Measurements from ENCODE around the gene HS1BP3.

The HS1BP3 gene

GRCh38 chr2:20663196-20664070, 12.5 kb upstream of the HS1BP3 start:
- no peak for DNase-seq (ENCODE audit: low spot score)

DNA sequence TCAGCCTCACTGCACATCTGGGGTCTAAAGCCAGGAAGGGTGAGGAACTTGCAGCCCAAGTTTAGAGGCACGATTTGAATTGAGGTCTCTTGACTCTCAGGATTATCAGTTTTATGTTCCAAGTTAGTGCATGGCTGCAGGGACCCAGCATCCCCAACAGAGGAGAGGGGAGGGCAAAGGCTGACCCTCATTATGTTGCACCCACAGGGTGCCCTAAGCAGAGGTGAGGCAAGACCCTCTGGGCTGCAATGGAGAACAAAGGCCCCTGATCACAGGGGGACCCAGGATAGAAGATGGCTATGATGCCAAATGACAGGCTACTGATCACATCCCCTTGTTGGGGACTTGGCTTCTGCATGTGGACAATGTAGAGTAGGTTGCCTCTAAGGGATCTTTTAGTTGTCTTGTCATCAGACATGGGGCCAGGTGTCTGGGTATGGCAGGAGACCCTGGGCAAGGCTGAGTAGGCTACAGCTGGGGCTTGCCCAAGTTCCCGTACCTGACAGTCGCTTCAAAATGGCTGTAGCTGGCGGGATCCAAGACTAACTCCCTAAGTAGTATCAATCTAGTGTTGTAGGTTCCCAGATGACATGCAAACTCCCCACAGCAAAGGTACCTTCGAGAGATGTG, 11.5 kb upstream of the HS1BP3 start:
- no peak for DNase-seq (ENCODE audit: low spot score)

DNA sequence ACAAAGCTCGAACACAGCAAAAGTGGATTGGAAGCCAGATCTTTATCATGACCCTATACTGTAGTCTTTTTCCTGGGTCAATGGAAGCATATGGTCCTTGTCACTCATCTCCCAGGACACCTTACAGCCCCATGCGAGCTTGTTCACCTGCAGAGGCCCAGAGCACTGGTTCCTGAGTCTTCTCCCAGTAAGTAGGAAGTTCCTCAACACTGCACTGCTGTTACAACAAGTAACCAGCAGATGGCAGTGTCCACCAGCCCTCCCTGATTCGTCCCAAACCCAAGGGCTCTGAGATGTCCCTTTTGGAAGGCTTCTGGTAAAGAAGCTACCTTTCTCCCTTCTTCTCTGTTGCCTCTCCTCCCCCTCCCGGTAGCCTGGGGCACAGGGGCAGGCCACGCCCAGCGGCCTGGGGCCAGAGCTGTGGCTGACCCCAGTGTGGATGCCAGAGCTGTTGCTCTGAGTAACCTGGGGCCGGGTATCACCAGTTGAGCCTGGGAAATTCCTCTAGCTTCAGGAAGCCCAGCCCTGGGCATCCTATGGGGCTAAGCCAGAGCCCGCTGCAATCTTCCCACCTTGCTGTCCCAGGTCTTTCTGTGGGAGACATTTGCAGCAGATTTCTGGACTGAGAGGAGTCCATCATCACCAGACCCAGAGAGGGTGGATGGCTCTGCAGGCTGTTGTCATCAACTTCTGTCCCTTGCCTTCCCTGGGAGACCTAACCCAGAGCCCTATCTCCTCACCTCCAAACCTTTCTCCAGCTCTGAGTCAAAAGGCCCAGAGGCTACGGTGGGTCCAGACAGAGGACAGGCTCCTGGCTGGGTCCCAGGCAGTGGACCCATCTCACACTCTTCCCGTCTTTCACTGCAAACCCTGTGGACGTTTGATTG, 10.8 kb upstream of the HS1BP3 start:
- peak; percentile 88 for DNase-seq (ENCODE audit: low spot score)

GRCh38 chr2:20660506-20661420, 9.9 kb upstream of the HS1BP3 start:
- no peak for DNase-seq (ENCODE audit: low spot score)

- DNase-seq (ENCODE audit: low spot score): no peak
Measured at GRCh38 chr2:20657522-20658235, 6.8 kb upstream of the HS1BP3 start.

GRCh38 chr2:20656561-20656960, 5.7 kb upstream of the HS1BP3 start:
- no peak for DNase-seq (ENCODE audit: low spot score)

GRCh38 chr2:20654535-20654813, 3.6 kb upstream of the HS1BP3 start:
- no peak for DNase-seq (ENCODE audit: low spot score)

GRCh38 chr2:20653695-20654534, 3.0 kb upstream of the HS1BP3 start:
- no peak for DNase-seq (ENCODE audit: low spot score)

DNA sequence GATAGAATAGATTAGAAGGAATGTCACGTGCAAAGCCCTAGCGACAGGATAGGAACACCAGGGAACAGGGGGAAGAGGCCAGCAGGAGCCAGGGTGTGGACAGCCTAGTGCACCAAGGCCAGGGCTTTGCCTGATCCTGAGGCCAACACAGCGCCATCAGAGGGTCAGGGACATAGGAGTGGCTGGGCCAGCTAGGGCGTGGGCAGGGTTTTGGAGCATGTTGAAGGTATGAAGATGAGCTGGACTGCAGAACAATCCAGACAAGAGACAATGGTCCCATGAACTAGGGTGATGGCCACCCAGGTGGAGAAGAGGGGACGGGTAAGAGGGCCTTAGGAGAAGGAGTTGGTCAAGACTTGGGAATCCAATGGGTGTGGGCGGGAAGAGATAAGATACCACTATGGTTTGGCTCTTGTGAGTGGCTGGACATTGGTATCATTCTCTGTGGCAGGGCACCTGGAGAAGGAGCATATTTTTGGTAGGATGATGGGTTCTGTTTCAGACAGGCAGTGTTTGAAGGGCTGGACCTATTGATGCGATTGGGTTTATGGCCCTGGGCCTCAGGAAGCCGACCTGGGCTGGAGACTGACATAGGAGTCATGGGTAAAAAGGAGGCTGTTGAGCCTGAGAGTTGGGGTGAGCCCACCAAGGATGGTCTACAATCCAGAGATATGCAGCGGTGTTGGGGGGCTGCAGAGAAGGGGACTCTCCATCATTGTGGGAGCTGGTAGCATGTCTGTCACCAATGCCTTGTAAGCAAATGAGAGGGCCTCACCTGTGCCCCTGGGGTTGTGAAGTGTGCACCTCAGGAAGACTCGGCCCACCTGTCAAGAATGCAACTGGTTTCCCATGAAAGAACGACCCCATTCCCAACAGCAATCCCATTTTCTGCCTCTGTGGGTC, 2.0 kb upstream of the HS1BP3 start:
- no peak for DNase-seq (ENCODE audit: low spot score)

DNA sequence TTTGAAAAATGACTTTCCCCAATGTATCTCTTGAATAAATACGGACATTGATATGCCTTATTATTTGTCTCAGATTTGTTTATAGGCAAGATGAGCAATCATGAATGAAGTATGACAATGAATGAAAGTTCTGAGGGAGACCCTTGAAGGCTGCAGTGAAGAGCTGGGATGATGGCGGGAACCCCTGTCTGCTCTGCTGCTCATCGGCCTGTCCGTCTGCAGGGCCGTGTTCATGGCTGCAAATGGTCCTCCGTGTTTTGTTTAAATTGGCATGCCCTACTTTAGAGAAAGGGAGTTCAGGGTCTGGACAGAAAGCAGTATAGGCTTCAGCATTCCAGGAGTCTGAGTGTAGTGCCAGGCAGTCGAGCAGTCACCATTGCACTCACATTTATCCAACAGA, 1.2 kb upstream of the HS1BP3 start:
- no peak for DNase-seq (ENCODE audit: low spot score)

GRCh38 chr2:20651731-20652099, 817 bp upstream of the HS1BP3 start:
- DNase-seq (ENCODE audit: low spot score): no peak

- peak; percentile 30 for DNase-seq (ENCODE audit: low spot score)
Measured at GRCh38 chr2:20650393-20650876, 463 bp downstream of the HS1BP3 start.

- no peak for DNase-seq (ENCODE audit: low spot score)
Measured at GRCh38 chr2:20649976-20650375, 922 bp downstream of the HS1BP3 start.

- DNase-seq (ENCODE audit: low spot score): no peak
Measured at GRCh38 chr2:20649576-20649975, 1.3 kb downstream of the HS1BP3 start.

DNA sequence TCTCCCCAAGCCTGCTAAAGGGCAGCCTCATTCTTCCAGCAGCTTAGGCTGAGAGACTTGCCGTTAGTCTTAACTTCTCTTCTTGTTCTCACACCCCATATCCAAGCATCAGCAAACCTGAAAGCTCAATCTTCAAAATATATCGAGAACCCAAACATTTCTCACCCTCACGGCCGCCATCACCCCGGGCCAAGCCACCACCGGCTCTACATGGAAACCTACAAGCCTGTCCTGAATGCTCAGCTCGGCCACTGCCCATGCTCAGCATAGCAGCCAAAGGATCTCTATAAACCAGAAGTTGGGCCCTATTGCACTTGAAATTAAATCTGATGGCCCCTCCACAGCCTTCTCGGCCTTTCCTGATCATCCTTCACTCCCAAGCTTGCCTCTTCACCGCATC, 2.1 kb downstream of the HS1BP3 start:
- DNase-seq (ENCODE audit: low spot score): no peak

DNA sequence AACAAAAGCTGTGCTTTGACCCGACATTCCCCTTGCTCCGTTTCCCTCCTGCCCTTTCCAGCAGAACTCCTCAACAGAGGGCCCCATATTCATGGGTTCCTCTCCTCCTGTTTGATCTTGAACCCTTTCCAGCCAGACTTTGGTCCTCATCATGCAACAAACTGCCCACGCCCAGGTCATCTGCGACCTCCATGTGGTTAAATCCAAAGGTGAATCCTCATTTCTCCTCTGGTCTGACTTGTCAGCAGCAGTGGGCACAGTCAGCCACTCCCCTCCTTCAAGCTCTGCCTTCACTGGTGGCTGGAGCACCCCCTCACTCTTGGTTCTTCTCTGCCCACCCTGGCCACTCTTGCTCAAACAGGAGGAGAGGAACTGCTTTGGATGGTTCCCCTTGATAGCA, 2.7 kb downstream of the HS1BP3 start:
- DNase-seq (ENCODE audit: low spot score): no peak

GRCh38 chr2:20647738-20648137, 3.2 kb downstream of the HS1BP3 start:
- DNase-seq (ENCODE audit: low spot score): no peak

DNA sequence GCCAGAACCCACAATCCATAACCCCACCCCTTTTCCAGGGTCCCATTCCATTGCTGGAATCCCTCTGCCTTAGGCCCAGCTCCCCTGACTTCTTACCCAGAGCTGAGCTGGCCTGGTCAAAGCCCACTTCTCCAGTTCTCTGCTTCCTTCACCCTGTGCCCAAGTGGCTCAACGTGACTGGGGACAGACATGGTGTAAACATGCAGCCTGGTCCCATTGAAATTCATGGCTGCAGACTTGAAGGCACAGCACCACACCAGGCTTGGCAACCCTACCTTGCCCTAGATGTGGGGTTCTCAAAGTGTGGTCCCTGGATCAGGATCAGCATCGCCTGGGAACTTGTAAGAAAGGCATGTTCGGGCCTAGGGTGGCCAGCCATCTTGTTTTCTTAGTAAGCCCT, 3.7 kb downstream of the HS1BP3 start:
- no peak for DNase-seq (ENCODE audit: low spot score)

DNA sequence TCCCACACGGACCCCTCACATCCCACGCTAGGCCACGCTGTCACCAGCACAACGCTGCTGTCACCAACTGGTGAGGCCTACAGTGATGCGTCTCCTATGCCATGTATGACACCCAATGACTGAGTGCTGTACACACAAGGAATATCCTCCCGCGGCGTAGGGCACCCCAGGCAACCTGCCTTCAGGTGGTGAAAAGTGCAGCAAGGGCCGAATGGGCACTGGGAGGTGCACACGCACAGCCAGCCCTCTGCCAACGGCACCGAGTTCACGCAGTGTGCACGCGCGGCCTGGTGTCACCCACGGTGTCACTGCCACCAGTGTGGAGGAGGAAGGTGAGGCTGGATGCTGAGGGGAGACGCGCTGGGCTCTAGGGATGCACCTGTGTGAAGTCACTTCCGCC, 4.5 kb downstream of the HS1BP3 start:
- no peak for DNase-seq (ENCODE audit: low spot score)

Measured in COLO829 (cell line).